GM10266 (cell line): ENCODE data around the gene SLC39A11.

ENCODE experiments used
- DNase-seq: peaks from one replicate; pipeline ENCODE4 v3.0.0; 2012; ENCODE audit errors: extremely low spot score
- CTCF ChIP-seq: IDR thresholded peaks from 2 replicates; pipeline ENCODE4 v1.5.1; 2012; ENCODE audit warnings: mild to moderate bottlenecking, low read depth; ENCODE audit not compliant: control insufficient read depth, insufficient read depth; ENCODE audit errors: missing control alignments

Gene SLC39A11

GRCh38 chr17:72953621-72954020 is 138.9 kb downstream of the SLC39A11 start:
- no peak for DNase-seq
- TF ChIP-seq CTCF = no peak

DNA sequence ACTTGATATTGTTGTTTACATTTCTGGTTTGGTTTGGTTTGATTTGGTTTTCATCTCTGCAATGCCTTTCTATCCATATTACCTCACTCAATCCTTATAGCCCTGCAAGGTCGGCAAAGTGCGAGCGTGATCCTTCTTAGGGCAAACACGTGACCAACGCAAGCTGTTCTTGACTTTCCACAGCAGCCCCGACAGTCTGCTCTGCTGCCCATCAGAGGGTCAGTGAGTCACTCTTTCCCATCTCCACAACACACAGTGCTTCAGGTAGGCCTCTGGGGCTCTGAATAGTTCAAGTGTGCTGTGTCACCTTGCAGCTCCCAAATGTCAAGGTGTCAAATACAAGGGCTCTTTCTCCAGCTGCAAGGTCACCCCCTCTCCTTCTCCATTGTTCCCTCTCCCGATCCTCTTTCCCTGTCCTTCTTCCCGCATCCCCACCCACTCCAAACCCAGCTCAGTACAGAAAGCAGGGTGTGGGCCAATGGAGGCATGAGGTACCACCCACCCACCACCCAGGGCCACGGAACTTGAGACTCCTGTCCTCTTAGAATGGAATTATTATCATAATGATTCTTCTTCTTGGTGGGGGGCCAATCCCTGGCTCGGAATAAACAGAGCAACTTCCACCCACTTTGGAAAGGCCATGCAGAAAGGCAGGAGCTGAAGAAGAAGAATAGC is 139.7 kb downstream of the SLC39A11 start:
- DNase-seq = no peak
- no peak for TF ChIP-seq CTCF

DNA sequence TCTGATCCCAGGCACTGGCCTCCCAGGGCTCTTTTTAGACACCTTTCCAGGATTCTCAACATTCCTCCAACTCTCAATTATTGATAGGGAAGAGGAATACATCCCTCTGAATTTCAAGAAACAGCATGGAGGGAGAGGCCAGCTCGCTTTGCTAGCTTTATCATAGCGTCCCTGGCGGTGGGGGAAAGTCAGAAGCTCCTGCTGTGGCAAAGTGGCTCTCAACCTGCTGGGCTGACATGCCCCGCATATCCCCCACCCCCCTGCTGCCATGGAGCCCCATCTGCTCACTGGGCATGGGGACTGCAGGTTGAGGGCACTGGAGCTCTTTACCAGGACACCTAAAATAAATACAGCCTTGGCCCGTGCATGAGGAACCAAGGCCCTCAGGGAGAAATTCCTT is 140.3 kb downstream of the SLC39A11 start:
- no peak for DNase-seq
- no peak for TF ChIP-seq CTCF

GRCh38 chr17:72950242-72950931 is 142.1 kb downstream of the SLC39A11 start:
- no peak for TF ChIP-seq CTCF

DNA sequence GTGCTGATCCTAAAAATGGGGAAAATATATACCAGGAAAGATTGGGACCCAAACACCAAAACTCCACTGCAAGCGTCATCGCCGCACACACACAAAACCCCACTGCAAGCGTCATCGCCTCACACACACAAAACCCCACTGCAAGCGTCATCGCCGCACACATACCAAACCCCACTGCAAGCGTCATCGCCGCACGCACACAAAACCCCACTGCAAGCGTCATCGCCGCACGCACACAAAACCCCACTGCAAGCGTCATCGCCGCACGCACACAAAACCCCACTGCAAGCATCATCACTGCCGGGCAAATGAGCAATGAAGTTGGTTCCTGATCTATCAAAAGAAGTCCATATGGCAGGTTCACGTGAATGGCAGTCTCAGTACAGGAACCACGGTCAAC is 144.4 kb downstream of the SLC39A11 start:
- DNase-seq = no peak

More at GRCh38 chr17:72950242-72950931, 142.1 kb downstream of the SLC39A11 start:
- no peak for DNase-seq

GRCh38 chr17:72947475-72947874 is 145.0 kb downstream of the SLC39A11 start:
- DNase-seq = no peak
- no peak for TF ChIP-seq CTCF

More for the DNA sequence above, 144.4 kb downstream of the SLC39A11 start:
- no peak for TF ChIP-seq CTCF

DNA sequence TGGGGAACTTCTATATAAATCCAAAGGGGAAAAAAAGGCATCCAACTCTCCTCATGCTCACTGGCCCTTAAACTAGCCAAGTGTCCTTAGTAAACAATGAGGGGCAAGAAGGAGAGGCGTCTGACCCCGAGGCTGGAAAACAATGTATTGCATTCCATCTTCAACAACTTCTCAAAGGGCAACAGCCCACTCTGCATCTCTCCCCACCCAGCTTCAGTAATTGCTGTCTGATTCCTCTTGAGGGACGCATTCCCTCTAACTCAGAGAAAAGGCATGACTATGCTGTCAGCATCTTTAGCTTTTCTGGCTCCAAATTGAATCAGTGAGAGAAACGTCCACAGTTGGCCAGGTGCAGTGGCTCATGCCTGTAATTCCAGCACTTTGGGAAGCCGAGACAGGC is 145.8 kb downstream of the SLC39A11 start:
- TF ChIP-seq CTCF = no peak
- no peak for DNase-seq
